KMS-11 (cell line): Measurements from ENCODE around the gene RPS17.

Source experiments
- H2AFZ ChIP-seq: fragments of 200-600 bp; sonication (generic); 2 replicates; pipeline ENCODE4 v1.6.1; 2016; ENCODE audit warnings: antibody characterized with exemption, mixed run types, low read depth
- H3K27ac ChIP-seq: fragments of 200-600 bp; sonication (generic); 2 replicates; pipeline ENCODE4 v1.6.1; 2016; ENCODE audit warnings: mild to moderate bottlenecking, mixed run types
- H3K27me3 ChIP-seq: fragments of 200-600 bp; sonication (generic); 2 replicates; pipeline ENCODE4 v1.6.1; 2017; ENCODE audit warnings: mild to moderate bottlenecking, low read depth, mixed run types, moderate library complexity; ENCODE audit not compliant: insufficient read depth
- H3K36me3 ChIP-seq: fragments of 200-600 bp; sonication (generic); 2 replicates; pipeline ENCODE4 v1.6.1; 2017; ENCODE audit warnings: mild to moderate bottlenecking, mixed run types; ENCODE audit not compliant: insufficient read depth
- H3K4me1 ChIP-seq: fragments of 200-600 bp; sonication (generic); 2 replicates; pipeline ENCODE4 v1.6.1; 2016; ENCODE audit warnings: mild to moderate bottlenecking, low read depth, mixed run types; ENCODE audit not compliant: poor library complexity, severe bottlenecking
- H3K4me2 ChIP-seq: fragments of 200-600 bp; sonication (generic); 2 replicates; pipeline ENCODE4 v1.7.0; 2016; ENCODE audit warnings: mild to moderate bottlenecking, mixed run types
- H3K4me3 ChIP-seq: fragments of 200-600 bp; sonication (generic); IDR thresholded peaks from 2 replicates; pipeline ENCODE4 v1.6.1; 2017; ENCODE audit warnings: low read depth, low read length, mixed read lengths; ENCODE audit not compliant: insufficient read depth
- H3K79me2 ChIP-seq: fragments of 200-600 bp; sonication (generic); 2 replicates; pipeline ENCODE4 v1.6.1; 2016; ENCODE audit warnings: low read depth, mixed run types; ENCODE audit not compliant: insufficient read depth
- H3K9ac ChIP-seq: fragments of 200-600 bp; sonication (generic); 2 replicates; pipeline ENCODE4 v1.6.1; 2016; ENCODE audit warnings: mild to moderate bottlenecking, mixed run types
- H4K20me1 ChIP-seq: fragments of 200-600 bp; sonication (generic); 2 replicates; pipeline ENCODE4 v1.6.1; 2016; ENCODE audit warnings: mild to moderate bottlenecking, mixed run types; ENCODE audit not compliant: insufficient read depth
- TF ChIP-seq, protein P1 (sequence below): fragments of 200-600 bp; sonication (generic); conservative IDR thresholded peaks from 2 replicates; pipeline ENCODE4 v1.6.1; 2017; ENCODE audit warnings: low read depth, mild to moderate bottlenecking, antibody characterized with exemption, low read length, moderate library complexity, mixed read lengths

Gene RPS17

DNA sequence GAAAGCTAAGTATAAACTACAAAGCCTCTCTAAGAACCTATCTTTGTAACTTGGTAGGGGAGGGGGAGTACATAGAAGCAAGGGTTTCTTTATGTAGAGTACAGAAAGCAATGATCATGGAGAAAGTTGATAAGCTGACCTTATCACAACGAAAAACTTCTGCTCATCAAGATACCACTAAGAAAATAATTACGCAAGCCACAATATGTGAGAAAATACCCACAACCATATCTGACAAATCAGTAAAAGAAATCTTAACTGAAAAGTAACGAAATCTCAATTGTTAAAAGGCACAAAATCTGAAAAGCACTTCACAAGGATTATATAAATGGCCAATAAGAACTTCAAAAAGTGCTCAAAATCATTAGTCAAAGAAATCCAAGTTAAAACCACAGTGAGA lies 35.1 kb upstream of the RPS17 start:
- Histone ChIP-seq H3K27ac (no peak overlapping the region), H3K27me3 (no peaks in the 10 kb centered on the region), H2AFZ (no peak overlapping the region), H3K4me2 (no peak overlapping the region), H4K20me1 (no peaks in the 10 kb centered on the region), H3K4me1 (no peaks in the 10 kb centered on the region), H3K36me3 (no peaks in the 10 kb centered on the region), H3K4me3 (no peak overlapping the region), H3K79me2 (no peaks in the 10 kb centered on the region), H3K9ac (no peak overlapping the region)
- TF ChIP-seq, protein P1, sequence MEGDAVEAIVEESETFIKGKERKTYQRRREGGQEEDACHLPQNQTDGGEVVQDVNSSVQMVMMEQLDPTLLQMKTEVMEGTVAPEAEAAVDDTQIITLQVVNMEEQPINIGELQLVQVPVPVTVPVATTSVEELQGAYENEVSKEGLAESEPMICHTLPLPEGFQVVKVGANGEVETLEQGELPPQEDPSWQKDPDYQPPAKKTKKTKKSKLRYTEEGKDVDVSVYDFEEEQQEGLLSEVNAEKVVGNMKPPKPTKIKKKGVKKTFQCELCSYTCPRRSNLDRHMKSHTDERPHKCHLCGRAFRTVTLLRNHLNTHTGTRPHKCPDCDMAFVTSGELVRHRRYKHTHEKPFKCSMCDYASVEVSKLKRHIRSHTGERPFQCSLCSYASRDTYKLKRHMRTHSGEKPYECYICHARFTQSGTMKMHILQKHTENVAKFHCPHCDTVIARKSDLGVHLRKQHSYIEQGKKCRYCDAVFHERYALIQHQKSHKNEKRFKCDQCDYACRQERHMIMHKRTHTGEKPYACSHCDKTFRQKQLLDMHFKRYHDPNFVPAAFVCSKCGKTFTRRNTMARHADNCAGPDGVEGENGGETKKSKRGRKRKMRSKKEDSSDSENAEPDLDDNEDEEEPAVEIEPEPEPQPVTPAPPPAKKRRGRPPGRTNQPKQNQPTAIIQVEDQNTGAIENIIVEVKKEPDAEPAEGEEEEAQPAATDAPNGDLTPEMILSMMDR = no peak

DNA sequence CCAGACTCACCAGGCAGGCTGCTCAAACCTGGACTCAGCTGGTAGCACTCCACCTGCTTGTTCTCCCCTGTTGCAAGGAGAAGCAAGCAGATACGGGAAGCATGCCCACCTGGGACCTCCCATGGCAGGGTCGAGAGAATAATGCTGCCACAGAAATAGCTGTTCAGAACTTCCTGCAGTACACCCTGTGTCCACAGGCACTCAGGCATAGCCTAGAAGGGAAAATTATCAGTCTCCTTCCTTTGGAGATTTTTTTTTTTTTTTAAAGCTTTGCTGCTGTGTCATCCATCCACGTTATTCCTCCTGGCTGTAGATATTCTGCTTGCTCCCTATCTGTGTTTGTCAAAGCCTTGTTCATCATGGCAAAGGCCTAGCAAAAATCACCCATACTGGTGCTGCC lies 32.7 kb upstream of the RPS17 start:
- TF ChIP-seq, protein P1 = no peak
- no peaks in the 10 kb centered on the region for H3K36me3 ChIP-seq
- no peaks in the 10 kb centered on the region for H3K4me1 ChIP-seq
- no peaks in the 10 kb centered on the region for H3K79me2 ChIP-seq
- H3K27me3 ChIP-seq = no peaks in the 10 kb centered on the region
- no peak overlapping the region for H3K9ac ChIP-seq
- H2AFZ ChIP-seq = no peak overlapping the region
- no peak overlapping the region for H3K4me3 ChIP-seq
- H3K4me2 ChIP-seq = no peak overlapping the region
- no peaks in the 10 kb centered on the region for H4K20me1 ChIP-seq
- H3K27ac ChIP-seq = no peak overlapping the region

DNA sequence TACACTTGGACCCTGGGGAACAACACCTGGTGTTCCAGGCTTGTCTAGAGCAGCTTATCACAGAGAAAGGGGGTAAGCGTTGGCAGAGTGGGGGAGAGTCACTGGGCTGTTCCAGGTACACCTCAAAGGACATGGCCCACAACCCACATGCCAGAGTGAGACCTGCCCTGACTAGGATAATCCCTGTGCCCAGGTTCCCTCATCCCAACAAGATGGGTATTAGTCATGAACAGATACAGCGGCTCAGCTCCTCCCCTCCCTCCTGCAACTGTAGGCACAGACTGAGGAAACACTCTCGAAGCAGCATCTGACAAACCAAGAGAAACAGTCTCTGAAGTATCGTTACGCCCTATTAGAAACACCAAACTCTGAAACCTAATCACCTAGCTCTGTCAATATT lies 32.1 kb upstream of the RPS17 start:
- no peaks in the 10 kb centered on the region for H3K79me2 ChIP-seq
- TF ChIP-seq, protein P1 = no peak
- H3K4me1 ChIP-seq = no peaks in the 10 kb centered on the region
- H3K27ac ChIP-seq = no peak overlapping the region
- H3K9ac ChIP-seq = no peak overlapping the region
- H4K20me1 ChIP-seq = no peaks in the 10 kb centered on the region
- no peak overlapping the region for H3K4me2 ChIP-seq
- H2AFZ ChIP-seq = no peak overlapping the region
- no peak overlapping the region for H3K4me3 ChIP-seq
- no peaks in the 10 kb centered on the region for H3K27me3 ChIP-seq
- no peaks in the 10 kb centered on the region for H3K36me3 ChIP-seq

DNA sequence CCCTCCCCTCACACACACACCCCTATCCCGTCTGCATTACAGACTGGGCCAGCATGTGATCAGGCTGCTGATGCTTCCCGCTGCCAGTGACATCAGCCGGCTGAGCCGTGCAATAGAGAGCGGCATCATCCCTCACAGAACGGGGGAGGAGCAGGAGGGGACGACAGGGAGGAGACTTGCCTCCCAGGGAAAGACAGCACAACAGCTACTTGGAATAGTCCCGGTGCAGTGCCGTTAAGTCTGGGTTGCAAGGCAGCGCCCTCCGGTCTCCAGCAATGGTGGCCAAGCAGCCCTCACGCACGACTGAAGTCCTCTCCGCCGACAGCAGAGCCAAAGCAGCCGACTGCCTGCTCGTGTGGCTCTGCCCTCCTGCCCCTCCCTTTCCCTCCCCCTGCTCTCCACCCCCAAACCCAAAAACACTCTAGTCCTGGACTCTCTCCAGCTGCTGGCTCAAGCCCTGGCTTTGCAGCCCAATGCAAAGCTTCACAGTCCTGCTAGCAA lies 31.5 kb upstream of the RPS17 start:
- no peaks in the 10 kb centered on the region for H3K27me3 ChIP-seq
- no peaks in the 10 kb centered on the region for H4K20me1 ChIP-seq
- H3K4me3 ChIP-seq = no peak overlapping the region
- no peaks in the 10 kb centered on the region for H3K36me3 ChIP-seq
- H3K27ac ChIP-seq = no peak overlapping the region
- TF ChIP-seq, protein P1 = no peak
- no peaks in the 10 kb centered on the region for H3K79me2 ChIP-seq
- no peak overlapping the region for H3K9ac ChIP-seq
- H3K4me1 ChIP-seq = no peaks in the 10 kb centered on the region
- no peak overlapping the region for H2AFZ ChIP-seq
- no peak overlapping the region for H3K4me2 ChIP-seq
